Measurements from ENCODE around the gene SYNE3. TPM values are rescaled to one million over a fixed set of nuclear protein-coding genes. Genes with fewer than 3 reads are reported as not detected.

Gene SYNE3
- polyA plus RNA-seq, 1 donor (not counting 4 experiments of a cell fraction or from before 2014, with no cell fraction given), result 1.0 TPM

- H2AFZ ChIP-seq (ENCODE audit: control insufficient read depth, low read length), result peak overlapping the region; percentile 60
- peak overlapping the region; percentile 83 for H3K9ac ChIP-seq (ENCODE audit: control insufficient read depth, extremely low read depth, insufficient read depth, low read length)
- H4K20me1 ChIP-seq (ENCODE audit: control insufficient read depth, extremely low read depth, insufficient read depth, low read length), result peaks cover 9% of the 10 kb centered on the region
- H3K27me3 ChIP-seq (ENCODE audit: control insufficient read depth, extremely low read depth, insufficient read depth, low read length), result no peaks in the 10 kb centered on the region
- no peak for TF ChIP-seq CTCF (optimal IDR thresholded peaks at IDR 0.05 in 1 of 3, IDR thresholded peaks at IDR 0.05 in 1 of 3, conservative IDR thresholded peaks at IDR 0.05 in 1 of 3; ENCODE audit: extremely low read depth in 1 of 3, insufficient read depth in 2 of 3, low read length in 3 of 3)
- H3K4me3 ChIP-seq (ENCODE audit: control insufficient read depth in 2 of 3, extremely low read depth in 1 of 3, insufficient read depth in 2 of 3, low read depth in 1 of 3, low read length in 3 of 3), result peak overlapping the region; percentile 82 to 95 (median 95)
- DNase-seq (ENCODE audit: low read depth, low spot score) (no peak), FAIRE-seq (no peak)
- peaks cover 40% of the 10 kb centered on the region for H3K4me1 ChIP-seq (ENCODE audit: control insufficient read depth, extremely low read depth, insufficient read depth, low read length)
- H3K36me3 ChIP-seq (ENCODE audit: control insufficient read depth in 2 of 2, extremely low read depth in 1 of 2, insufficient read depth in 2 of 2, low read length in 2 of 2), result peaks cover 1 to 6% of the 10 kb centered on the region in 2 experiments
- H3K79me2 ChIP-seq (ENCODE audit: control insufficient read depth, insufficient read depth, low read length), result peaks cover 87% of the 10 kb centered on the region
- peak overlapping the region; percentile 81 for H3K27ac ChIP-seq (ENCODE audit: control insufficient read depth, insufficient read depth, low read length)
- peak overlapping the region; percentile 94 for H3K4me2 ChIP-seq (ENCODE audit: control insufficient read depth, extremely low read depth, insufficient read depth, low read depth, low read length)
- dilution Hi-C loops (cut with MboI; ENCODE audit: extremely low pct_ligation_motif_present, low sequenced_read_pairs), result no loop called here
- peaks cover 2% of the 10 kb centered on the region for H3K9me1 ChIP-seq (ENCODE audit: control insufficient read depth, extremely low read depth, insufficient read depth, low read length)
- no peaks in the 10 kb centered on the region for H3K9me3 ChIP-seq (ENCODE audit: control insufficient read depth, low read depth, low read length)
These were observed 19.0 kb upstream of the SYNE3 start for GRCh38 chr14:95535226-95536021.

DNA sequence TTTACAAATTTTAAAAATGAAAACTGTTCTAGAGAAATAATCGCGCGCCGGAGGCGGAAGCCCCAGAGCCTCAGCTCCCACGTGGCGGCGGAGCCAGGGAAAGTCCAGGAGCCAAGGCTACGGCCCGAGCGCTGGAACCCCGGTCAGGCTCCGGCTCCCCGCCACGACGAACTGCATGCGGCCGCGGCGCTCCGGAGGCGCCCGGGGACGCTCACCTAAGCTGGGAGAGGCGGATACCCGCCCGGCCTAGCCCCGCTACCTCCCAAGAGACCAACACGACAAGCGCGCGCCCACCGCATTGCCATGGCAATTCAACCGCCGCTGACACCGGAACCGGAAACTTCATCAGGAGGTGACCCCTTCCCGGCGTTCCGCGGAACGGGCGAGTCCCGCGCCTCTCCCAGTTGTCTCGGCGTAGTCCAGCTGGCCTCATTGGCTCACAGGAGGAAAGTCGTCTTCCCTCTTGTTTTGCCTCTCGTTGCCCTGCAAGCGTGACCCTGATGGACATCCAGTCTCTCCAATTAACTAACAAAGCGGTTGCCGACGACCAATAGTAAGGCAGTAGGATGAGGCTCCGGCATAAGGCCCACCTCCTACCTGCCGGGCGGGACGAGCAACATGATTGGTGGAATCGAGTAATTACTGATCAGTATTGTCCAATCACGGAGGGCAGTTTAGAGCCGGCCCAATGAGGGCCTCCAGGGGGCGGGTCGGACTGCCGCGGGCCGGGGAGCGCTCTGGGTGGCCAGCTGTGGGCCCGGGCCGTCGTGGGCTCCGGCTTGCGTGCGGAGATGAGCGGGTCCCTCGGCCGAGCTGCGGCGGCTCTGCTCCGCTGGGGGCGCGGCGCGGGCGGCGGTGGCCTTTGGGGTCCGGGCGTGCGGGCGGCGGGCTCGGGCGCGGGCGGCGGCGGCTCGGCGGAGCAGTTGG is 18.1 kb upstream of the SYNE3 start, which contains the start of gene GLRX5:
TSS of gene GLRX5 (plus strand) at position 752 of the 927 bp plus-strand sequence. CDS start at position 792, 40 bp downstream.
- TF ChIP-seq EZH2 (IDR thresholded peaks at IDR 0.05; ENCODE audit: low read length) (no peak), CTCF (optimal IDR thresholded peaks at IDR 0.05 in 1 of 3, IDR thresholded peaks at IDR 0.05 in 1 of 3, conservative IDR thresholded peaks at IDR 0.05 in 1 of 3; ENCODE audit: extremely low read depth in 1 of 3, insufficient read depth in 2 of 3, low read length in 3 of 3) (no peak)
- H3K9me3 ChIP-seq (ENCODE audit: control insufficient read depth, low read depth, low read length), result no peaks in the 10 kb centered on the region
- H4K20me1 ChIP-seq (ENCODE audit: control insufficient read depth, extremely low read depth, insufficient read depth, low read length), result peaks cover 11% of the 10 kb centered on the region
- peaks cover 43% of the 10 kb centered on the region for H3K4me1 ChIP-seq (ENCODE audit: control insufficient read depth, extremely low read depth, insufficient read depth, low read length)
- H3K36me3 ChIP-seq (ENCODE audit: control insufficient read depth in 2 of 2, extremely low read depth in 1 of 2, insufficient read depth in 2 of 2, low read length in 2 of 2), result peaks cover 1 to 6% of the 10 kb centered on the region in 2 experiments
- peak within 1 kb of the TSS; percentile 94 to 95 (median 95) for H3K4me3 ChIP-seq (ENCODE audit: control insufficient read depth in 2 of 3, extremely low read depth in 1 of 3, insufficient read depth in 2 of 3, low read depth in 1 of 3, low read length in 3 of 3)
- H3K4me2 ChIP-seq (ENCODE audit: control insufficient read depth, extremely low read depth, insufficient read depth, low read depth, low read length), result peak within 1 kb of the TSS; percentile 97
- dilution Hi-C loops (cut with MboI; ENCODE audit: extremely low pct_ligation_motif_present, low sequenced_read_pairs), result no loop called here
- peaks cover 2% of the 10 kb centered on the region for H3K9me1 ChIP-seq (ENCODE audit: control insufficient read depth, extremely low read depth, insufficient read depth, low read length)
- no peaks in the 10 kb centered on the region for H3K27me3 ChIP-seq (ENCODE audit: control insufficient read depth, extremely low read depth, insufficient read depth, low read length)
- peaks cover 89% of the 10 kb centered on the region for H3K79me2 ChIP-seq (ENCODE audit: control insufficient read depth, insufficient read depth, low read length)
- H2AFZ ChIP-seq (ENCODE audit: control insufficient read depth, low read length), result peak within 1 kb of the TSS; percentile 60
- FAIRE-seq, result peak; percentile 90
- H3K27ac ChIP-seq (ENCODE audit: control insufficient read depth, insufficient read depth, low read length), result peak within 1 kb of the TSS; percentile 81
- peak within 1 kb of the TSS; percentile 83 for H3K9ac ChIP-seq (ENCODE audit: control insufficient read depth, extremely low read depth, insufficient read depth, low read length)
- peak; percentile 98 for DNase-seq (ENCODE audit: low read depth, low spot score)
